ENCODE results near the gene S100A10. TPM values are rescaled to one million over a fixed set of nuclear protein-coding genes. Genes with fewer than 3 reads are reported as not detected.

Gene S100A10
- total RNA-seq, 1 experiment from 2014 or later: 1,436 TPM

DNA sequence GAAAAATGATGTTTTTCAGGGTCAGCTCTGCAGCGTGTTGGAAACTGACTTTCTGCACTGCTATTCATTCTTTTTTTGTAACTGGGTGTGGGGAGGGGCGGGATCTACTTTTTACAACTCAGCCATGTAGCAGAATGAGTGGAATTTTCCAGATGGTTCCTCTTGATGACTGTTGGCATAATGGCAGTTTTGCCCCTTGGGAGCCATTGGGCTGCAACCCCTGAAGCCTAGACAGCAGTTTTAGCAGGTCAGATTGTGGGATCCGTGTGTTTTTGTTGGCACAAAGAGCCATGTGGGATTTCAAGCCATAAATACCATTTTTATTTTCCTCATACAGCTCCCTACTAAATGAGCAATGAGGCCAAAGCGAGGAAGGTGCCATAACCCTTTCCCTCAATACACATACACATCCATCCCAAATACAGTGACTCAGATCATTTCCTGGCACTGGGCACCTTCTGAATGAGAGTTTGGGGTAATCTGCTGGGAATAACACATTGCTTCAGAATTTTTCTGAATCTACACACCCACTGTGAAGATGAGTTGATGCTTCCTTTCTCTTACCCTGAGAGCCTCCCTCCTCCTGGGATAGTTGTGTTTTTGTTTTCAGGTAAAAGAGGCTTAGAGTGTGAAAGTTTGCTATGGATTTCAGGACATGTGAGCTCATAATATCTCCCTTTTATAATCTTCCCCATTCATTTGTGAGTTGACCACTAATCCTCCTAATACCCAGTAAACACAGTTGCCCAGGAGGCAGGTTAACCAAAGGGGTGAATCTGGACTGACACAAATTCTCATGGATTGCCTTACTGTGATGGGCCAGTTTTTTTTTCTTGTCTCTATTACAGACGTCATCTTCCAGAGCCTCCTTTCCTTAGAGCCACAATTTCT is 13.1 kb downstream of the S100A10 start:
- 0 out of 2 replicates have a peak, but pooled peaks cover 3% of the 10 kb centered on the region for H4K20me1 ChIP-seq (ENCODE audit: insufficient read depth)
- H3K4me1 ChIP-seq (replicated peaks; ENCODE audit: insufficient read depth): peaks cover 80% of the 10 kb centered on the region
- H2AFZ ChIP-seq: no peak overlapping the region
- DNase-seq: peak in 1 of 2 experiments; percentile 47
- no TSS peak for BruUV-seq (replicated peaks)
- ChIA-PET POLR2A (ENCODE audit: unreplicated experiment) (interaction anchor here (0.6 to 1.4 kb wide), 4 partner anchors 13 to 45 kb away, joined by 3 to 8 read pairs (median 4); partner anchors contain the start of gene S100A10), CTCF (no interaction called here)
- H3K9me2 ChIP-seq (ENCODE audit: insufficient read depth): no peaks in the 10 kb centered on the region
- no peaks in the 10 kb centered on the region for H3K9me3 ChIP-seq (ENCODE audit: insufficient read depth, low read depth)
- H3K36me3 ChIP-seq (ENCODE audit: low read depth): peaks cover 48% of the 10 kb centered on the region
- H3K4me3 ChIP-seq: no peak overlapping the region
- TF ChIP-seq, protein P1, sequence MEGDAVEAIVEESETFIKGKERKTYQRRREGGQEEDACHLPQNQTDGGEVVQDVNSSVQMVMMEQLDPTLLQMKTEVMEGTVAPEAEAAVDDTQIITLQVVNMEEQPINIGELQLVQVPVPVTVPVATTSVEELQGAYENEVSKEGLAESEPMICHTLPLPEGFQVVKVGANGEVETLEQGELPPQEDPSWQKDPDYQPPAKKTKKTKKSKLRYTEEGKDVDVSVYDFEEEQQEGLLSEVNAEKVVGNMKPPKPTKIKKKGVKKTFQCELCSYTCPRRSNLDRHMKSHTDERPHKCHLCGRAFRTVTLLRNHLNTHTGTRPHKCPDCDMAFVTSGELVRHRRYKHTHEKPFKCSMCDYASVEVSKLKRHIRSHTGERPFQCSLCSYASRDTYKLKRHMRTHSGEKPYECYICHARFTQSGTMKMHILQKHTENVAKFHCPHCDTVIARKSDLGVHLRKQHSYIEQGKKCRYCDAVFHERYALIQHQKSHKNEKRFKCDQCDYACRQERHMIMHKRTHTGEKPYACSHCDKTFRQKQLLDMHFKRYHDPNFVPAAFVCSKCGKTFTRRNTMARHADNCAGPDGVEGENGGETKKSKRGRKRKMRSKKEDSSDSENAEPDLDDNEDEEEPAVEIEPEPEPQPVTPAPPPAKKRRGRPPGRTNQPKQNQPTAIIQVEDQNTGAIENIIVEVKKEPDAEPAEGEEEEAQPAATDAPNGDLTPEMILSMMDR (conservative IDR thresholded peaks at IDR 0.05): no peak
- no peak for TF ChIP-seq EZH2 (IDR thresholded peaks at IDR 0.05; ENCODE audit: low read depth)
- peaks cover 34% of the 10 kb centered on the region for H3K79me2 ChIP-seq (ENCODE audit: low read depth)
- no peaks in the 10 kb centered on the region for H3K27me3 ChIP-seq (ENCODE audit: insufficient read depth, low read depth)
- peak overlapping the region; percentile 49 for H3K27ac ChIP-seq
- H3F3A ChIP-seq (ENCODE audit: insufficient read depth, low read depth): peaks cover 84% of the 10 kb centered on the region
- H3K4me2 ChIP-seq: peak overlapping the region; percentile 9
- intact Hi-C loops (cut with micrococcal nuclease; ENCODE audit: unreplicated experiment): loop anchor here (10.0 kb wide), 1 partner anchor 924 kb away; the partner anchor contains the start of gene IVL

DNA sequence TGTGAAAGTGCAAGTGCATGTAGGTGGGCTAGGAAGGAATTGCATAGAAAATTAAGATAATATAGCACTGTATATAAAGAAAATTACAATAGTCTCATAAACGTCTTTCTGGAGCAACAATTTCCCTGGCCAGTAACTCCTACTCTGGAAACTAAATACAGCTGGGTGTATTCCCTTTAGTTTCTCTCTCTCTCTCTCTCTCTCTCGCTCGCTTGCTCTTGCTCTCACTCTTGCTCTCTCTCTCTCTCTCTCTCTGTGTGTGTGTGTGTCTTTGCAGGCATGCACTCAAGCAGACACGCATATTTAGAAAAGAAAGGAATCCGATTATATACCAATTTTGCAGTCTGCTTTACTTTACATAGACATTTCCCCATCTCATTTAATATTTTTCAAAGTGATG is 14.7 kb downstream of the S100A10 start:
- intact Hi-C loops (cut with micrococcal nuclease; ENCODE audit: unreplicated experiment): no loop called here
- H3K27ac ChIP-seq: no peak overlapping the region
- no peaks in the 10 kb centered on the region for H3K9me3 ChIP-seq (ENCODE audit: insufficient read depth, low read depth)
- H3F3A ChIP-seq (ENCODE audit: insufficient read depth, low read depth): peaks cover 69% of the 10 kb centered on the region
- ChIA-PET POLR2A (ENCODE audit: unreplicated experiment) (interaction anchor here (0.7 kb wide), 1 partner anchor 29 kb away, joined by 3 read pairs; no protein-coding TSS in a partner anchor), CTCF (no interaction called here)
- no peak overlapping the region for H2AFZ ChIP-seq
- H3K4me2 ChIP-seq: no peak overlapping the region
- TF ChIP-seq, protein P1 (conservative IDR thresholded peaks at IDR 0.05): no peak
- TF ChIP-seq EZH2 (IDR thresholded peaks at IDR 0.05; ENCODE audit: low read depth): no peak
- no peaks in the 10 kb centered on the region for H3K27me3 ChIP-seq (ENCODE audit: insufficient read depth, low read depth)
- no TSS peak for BruUV-seq (replicated peaks)
- H3K4me3 ChIP-seq: no peak overlapping the region
- peaks cover 32% of the 10 kb centered on the region for H3K36me3 ChIP-seq (ENCODE audit: low read depth)
- no peak for DNase-seq
- H3K9me2 ChIP-seq (ENCODE audit: insufficient read depth): no peaks in the 10 kb centered on the region
- H3K4me1 ChIP-seq (replicated peaks; ENCODE audit: insufficient read depth): peaks cover 65% of the 10 kb centered on the region
- peaks cover 18% of the 10 kb centered on the region for H3K79me2 ChIP-seq (ENCODE audit: low read depth)
- H4K20me1 ChIP-seq (ENCODE audit: insufficient read depth): 0 out of 2 replicates have a peak, but pooled peaks cover 3% of the 10 kb centered on the region

DNA sequence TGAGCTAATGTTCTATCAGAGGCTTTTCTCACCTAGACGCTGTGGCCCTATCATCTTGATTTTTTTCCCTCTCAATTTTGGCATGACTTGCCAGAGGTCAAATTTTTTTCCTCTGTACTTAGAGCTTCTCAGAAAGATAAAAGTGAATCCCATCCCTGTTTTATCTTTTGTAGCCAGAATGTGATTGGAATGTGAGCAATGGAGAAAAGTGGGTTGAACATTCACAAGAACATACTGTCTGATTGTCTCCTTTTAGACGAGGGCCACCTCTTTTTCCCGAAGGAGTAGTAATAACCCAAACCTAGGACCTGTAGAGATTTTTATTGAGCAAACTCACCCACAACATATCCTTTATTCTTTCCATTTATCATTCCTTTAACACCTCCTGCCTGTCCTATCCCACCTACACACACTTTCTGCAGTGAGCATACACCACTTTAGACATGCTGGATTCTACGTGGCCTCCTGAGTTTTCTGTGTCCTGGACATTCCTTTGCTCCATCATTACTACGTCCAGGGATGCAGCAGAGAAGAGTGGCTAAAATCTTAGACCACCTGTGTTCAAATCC is 15.9 kb downstream of the S100A10 start:
- Histone ChIP-seq H3K4me3 (no peak overlapping the region), H3K4me2 (peak overlapping the region; percentile 27; the same call in 1 of the 2 replicates), H3K9me3 (ENCODE audit: insufficient read depth, low read depth) (no peaks in the 10 kb centered on the region), H4K20me1 (ENCODE audit: insufficient read depth) (no peaks in the 10 kb centered on the region), H3K27ac (peak overlapping the region; percentile 40; the same call in 1 of the 2 replicates), H3K27me3 (ENCODE audit: insufficient read depth, low read depth) (no peaks in the 10 kb centered on the region), H3K9me2 (ENCODE audit: insufficient read depth) (no peaks in the 10 kb centered on the region), H2AFZ (no peak overlapping the region), H3K79me2 (ENCODE audit: low read depth) (peaks cover 6% of the 10 kb centered on the region), H3K36me3 (ENCODE audit: low read depth) (peaks cover 20% of the 10 kb centered on the region), H3F3A (ENCODE audit: insufficient read depth, low read depth) (peaks cover 69% of the 10 kb centered on the region), H3K4me1 (replicated peaks; ENCODE audit: insufficient read depth) (peaks cover 66% of the 10 kb centered on the region)
- intact Hi-C loops (cut with micrococcal nuclease; ENCODE audit: unreplicated experiment): no loop called here
- ChIA-PET CTCF (no interaction called here), POLR2A (ENCODE audit: unreplicated experiment) (interaction anchor here (0.7 to 1.0 kb wide), 4 partner anchors 10 to 129 kb away, joined by 3 to 5 read pairs (median 4); no protein-coding TSS in a partner anchor)
- no TSS peak for BruUV-seq (replicated peaks)
- no peak for TF ChIP-seq EZH2 (IDR thresholded peaks at IDR 0.05; ENCODE audit: low read depth)
- TF ChIP-seq, protein P1 (conservative IDR thresholded peaks at IDR 0.05): no peak
- no peak for DNase-seq

Data from PC-9 (cell line).